Measurements from ENCODE around the gene EPC2.
"Not testable (repeated sequence)": the region's sequence is repeated elsewhere in the genome, so short reads cannot be mapped to it uniquely, and the experiment has no call there.

Gene EPC2

GRCh38 chr2:148642112-148642744 is 2.3 kb upstream of the EPC2 start:
- no peak for DNase-seq (ENCODE audit: low read depth in 2 of 2)

- DNase-seq (ENCODE audit: low read depth in 2 of 2) = no peak
Measured at GRCh38 chr2:148642891-148643416, 1.6 kb upstream of the EPC2 start.

GRCh38 chr2:148643421-148643820 is 1.1 kb upstream of the EPC2 start:
- no peak for DNase-seq (ENCODE audit: low read depth in 2 of 2)

- peak; percentile 84 to 89 for DNase-seq (ENCODE audit: low read depth in 2 of 2)
Measured at GRCh38 chr2:148644883-148645538, 460 bp downstream of the EPC2 start.

- DNase-seq (ENCODE audit: low read depth in 2 of 2) = peak; percentile 19 to 41
Measured at GRCh38 chr2:148645539-148646230, 1.1 kb downstream of the EPC2 start.

GRCh38 chr2:148646231-148646559 is 1.6 kb downstream of the EPC2 start:
- DNase-seq (ENCODE audit: low read depth in 2 of 2) = no peak

- DNase-seq (ENCODE audit: low read depth in 2 of 2) = not testable (repeated sequence)
Measured at GRCh38 chr2:148647711-148648110, 3.2 kb downstream of the EPC2 start.

- no peak for DNase-seq (ENCODE audit: low read depth in 2 of 2)
Measured at GRCh38 chr2:148649936-148650335, 5.4 kb downstream of the EPC2 start.

GRCh38 chr2:148650881-148651280 is 6.3 kb downstream of the EPC2 start:
- DNase-seq (ENCODE audit: low read depth in 2 of 2) = no peak

GRCh38 chr2:148651972-148652371 is 7.4 kb downstream of the EPC2 start:
- DNase-seq (ENCODE audit: low read depth in 2 of 2) = no peak

- no peak for DNase-seq (ENCODE audit: low read depth in 2 of 2)
Measured at GRCh38 chr2:148653437-148653836, 8.9 kb downstream of the EPC2 start.

GRCh38 chr2:148654435-148654834 is 9.9 kb downstream of the EPC2 start:
- no peak for DNase-seq (ENCODE audit: low read depth in 2 of 2)

GRCh38 chr2:148656516-148656915 is 12.0 kb downstream of the EPC2 start:
- DNase-seq (ENCODE audit: low read depth in 2 of 2) = no peak

GRCh38 chr2:148658807-148659722 is 14.5 kb downstream of the EPC2 start:
- DNase-seq (ENCODE audit: low read depth in 2 of 2) = no peak

- DNase-seq (ENCODE audit: low read depth in 2 of 2) = no peak
Measured at GRCh38 chr2:148660999-148661398, 16.4 kb downstream of the EPC2 start.

- DNase-seq (ENCODE audit: low read depth in 2 of 2) = not testable (repeated sequence)
Measured at GRCh38 chr2:148662332-148662731, 17.8 kb downstream of the EPC2 start.

- no peak for DNase-seq (ENCODE audit: low read depth in 2 of 2)
Measured at GRCh38 chr2:148664229-148664628, 19.7 kb downstream of the EPC2 start.

- DNase-seq (ENCODE audit: low read depth in 2 of 2) = no peak
Measured at GRCh38 chr2:148666555-148666954, 22.0 kb downstream of the EPC2 start.

- DNase-seq (ENCODE audit: low read depth in 2 of 2) = no peak
Measured at GRCh38 chr2:148667113-148667836, 22.7 kb downstream of the EPC2 start.

GRCh38 chr2:148670773-148671172 is 26.2 kb downstream of the EPC2 start:
- no peak for DNase-seq (ENCODE audit: low read depth in 2 of 2)
